Dermis blood vessel endothelial cell (primary cell): ENCODE measurements around the gene TEDC2. TPM values are rescaled to one million over a fixed set of nuclear protein-coding genes. Genes with fewer than 3 reads are reported as not detected.

Experiments
- DNase-seq: peaks from one replicate; pipeline ENCODE4 v3.0.0; 2010
- total RNA-seq: library from RNA; depleted of rRNA; stranded (reverse); fragments of >200 nt; gene quantifications from 2 replicates; pipeline ENCODE4 v1.2.3, GENCODE V29; 2014

The TEDC2 gene
- total RNA-seq, 1 donor from 2014 or later = 6.3 TPM

GRCh38 chr16:2465653-2466415 lies 5.9 kb downstream of the TEDC2 start:
- peak; percentile 36 for DNase-seq

GRCh38 chr16:2466667-2467527 lies 7.0 kb downstream of the TEDC2 start:
- no peak for DNase-seq

- DNase-seq = peak; percentile 61
Measured at GRCh38 chr16:2467528-2468232, 7.8 kb downstream of the TEDC2 start.

- DNase-seq = peak; percentile 15
Measured at GRCh38 chr16:2468233-2468724, 8.4 kb downstream of the TEDC2 start.

GRCh38 chr16:2468725-2469398 lies 9.0 kb downstream of the TEDC2 start:
- DNase-seq = no peak

- DNase-seq = no peak
Measured at GRCh38 chr16:2469399-2470233, 9.7 kb downstream of the TEDC2 start.

GRCh38 chr16:2470234-2470601 lies 10.3 kb downstream of the TEDC2 start:
- no peak for DNase-seq

GRCh38 chr16:2470603-2471015 lies 10.7 kb downstream of the TEDC2 start:
- DNase-seq = no peak

GRCh38 chr16:2471016-2471652 lies 11.2 kb downstream of the TEDC2 start, which contains the start of gene NTN3:
Gene NTN3, plus strand, starts transcription at chr16:2471297. Its CDS starts 405 bp downstream, at chr16:2471702.
- DNase-seq = no peak

- no peak for DNase-seq
Measured at GRCh38 chr16:2471653-2472487, 12.0 kb downstream of the TEDC2 start.

GRCh38 chr16:2472488-2472864 lies 12.6 kb downstream of the TEDC2 start:
- DNase-seq = no peak

GRCh38 chr16:2472885-2473445 lies 13.1 kb downstream of the TEDC2 start:
- DNase-seq = no peak

GRCh38 chr16:2473446-2473926 lies 13.6 kb downstream of the TEDC2 start:
- no peak for DNase-seq

GRCh38 chr16:2473999-2474876 lies 14.3 kb downstream of the TEDC2 start:
- peak; percentile 67 for DNase-seq

GRCh38 chr16:2474877-2475412 lies 15.0 kb downstream of the TEDC2 start, which contains the start of gene TBC1D24:
Gene TBC1D24, plus strand, starts transcription at chr16:2475127. Its CDS starts 21,022 bp downstream, at chr16:2496149.
- DNase-seq = peak; percentile 88

GRCh38 chr16:2475413-2476344 lies 15.8 kb downstream of the TEDC2 start:
- DNase-seq = peak; percentile 13

- DNase-seq = no peak
Measured at GRCh38 chr16:2476345-2476720, 16.4 kb downstream of the TEDC2 start.
